BE2C (cell line): ENCODE data around the gene GZF1.

ENCODE experiments used
- DNase-seq: peaks from one replicate; pipeline ENCODE4 v3.0.0-alpha.2; 2020
- H3K27me3 ChIP-seq: fragments of 250-450 bp; sonication (Bioruptor Pico); 2 replicates; pipeline ENCODE4 v1.5.1; 2020; ENCODE audit warnings: mild to moderate bottlenecking
- H3K36me3 ChIP-seq: fragments of 250-450 bp; sonication (Bioruptor Pico); 2 replicates; pipeline ENCODE4 v1.5.1; 2020; ENCODE audit warnings: mild to moderate bottlenecking
- H3K4me1 ChIP-seq: fragments of 250-450 bp; sonication (Bioruptor Pico); 2 replicates; pipeline ENCODE4 v1.5.1; 2020
- H3K4me3 ChIP-seq: 2 replicates; pipeline ENCODE4 v1.5.1; 2011; ENCODE audit warnings: low read depth, low read length
- H3K9me3 ChIP-seq: fragments of 250-450 bp; sonication (Bioruptor Pico); 2 replicates; pipeline ENCODE4 v1.5.1; 2020
- CTCF ChIP-seq: IDR thresholded peaks from 2 replicates; pipeline ENCODE4 v1.5.1; 2012; ENCODE audit warnings: mild to moderate bottlenecking, low read depth, low read length

The GZF1 gene

GRCh38 chr20:23318347-23318746 lies 43.6 kb upstream of the GZF1 start:
- H3K27me3 ChIP-seq, result no peaks in the 10 kb centered on the region
- no peaks in the 10 kb centered on the region for H3K9me3 ChIP-seq
- no peak for TF ChIP-seq CTCF
- no peak for DNase-seq
- no peaks in the 10 kb centered on the region for H3K4me1 ChIP-seq
- no peak overlapping the region for H3K4me3 ChIP-seq
- H3K36me3 ChIP-seq, result no peaks in the 10 kb centered on the region

- peak; percentile 25; the same call in 1 of the 2 replicates for TF ChIP-seq CTCF
- Histone ChIP-seq H3K4me1 (no peaks in the 10 kb centered on the region), H3K36me3 (no peaks in the 10 kb centered on the region), H3K9me3 (no peaks in the 10 kb centered on the region), H3K4me3 (no peak overlapping the region), H3K27me3 (no peaks in the 10 kb centered on the region)
- no peak for DNase-seq
Observed at GRCh38 chr20:23320317-23320716, 41.7 kb upstream of the GZF1 start.

GRCh38 chr20:23325107-23325506 lies 36.9 kb upstream of the GZF1 start:
- H3K4me1 ChIP-seq, result no peaks in the 10 kb centered on the region
- no peak overlapping the region for H3K4me3 ChIP-seq
- no peak for TF ChIP-seq CTCF
- H3K9me3 ChIP-seq, result no peaks in the 10 kb centered on the region
- H3K36me3 ChIP-seq, result no peaks in the 10 kb centered on the region
- DNase-seq, result no peak
- no peaks in the 10 kb centered on the region for H3K27me3 ChIP-seq

GRCh38 chr20:23326774-23327173 lies 35.2 kb upstream of the GZF1 start:
- no peaks in the 10 kb centered on the region for H3K27me3 ChIP-seq
- H3K9me3 ChIP-seq, result no peaks in the 10 kb centered on the region

GRCh38 chr20:23327617-23328333 lies 34.2 kb upstream of the GZF1 start:
- Histone ChIP-seq H3K9me3 (no peaks in the 10 kb centered on the region), H3K4me1 (no peaks in the 10 kb centered on the region), H3K27me3 (no peaks in the 10 kb centered on the region), H3K36me3 (no peaks in the 10 kb centered on the region), H3K4me3 (no peak overlapping the region)
- TF ChIP-seq CTCF, result no peak
- no peak for DNase-seq

More at GRCh38 chr20:23326774-23327173, 35.2 kb upstream of the GZF1 start:
- no peaks in the 10 kb centered on the region for H3K4me1 ChIP-seq
- TF ChIP-seq CTCF, result no peak
- no peaks in the 10 kb centered on the region for H3K36me3 ChIP-seq
- no peak for DNase-seq
- no peak overlapping the region for H3K4me3 ChIP-seq
